GM18868 (cell line): Measurements from ENCODE around the gene TERT.
"Not testable (repeated sequence)": the region's sequence is repeated elsewhere in the genome, so short reads cannot be mapped to it uniquely, and the experiment has no call there.

Experiments used
- ATAC-seq: cut with Tn5 transposase; IDR thresholded peaks from one replicate; pipeline ENCODE4 v1.9.1; 2021; ENCODE audit warnings: mild to moderate bottlenecking, moderate library complexity; ENCODE audit not compliant: unreplicated experiment

The TERT gene

GRCh38 chr5:1331861-1332405 is 37.1 kb upstream of the TERT start:
- no peak for ATAC-seq

- no peak for ATAC-seq
Measured at GRCh38 chr5:1330847-1331831, 36.3 kb upstream of the TERT start.

- no peak for ATAC-seq
Measured at GRCh38 chr5:1330146-1330846, 35.4 kb upstream of the TERT start.

GRCh38 chr5:1329111-1329579 is 34.3 kb upstream of the TERT start:
- no peak for ATAC-seq

GRCh38 chr5:1328237-1329110 is 33.6 kb upstream of the TERT start:
- not testable (repeated sequence) for ATAC-seq

GRCh38 chr5:1326901-1327756 is 32.3 kb upstream of the TERT start:
- not testable (repeated sequence) for ATAC-seq

GRCh38 chr5:1326532-1326875 is 31.6 kb upstream of the TERT start:
- not testable (repeated sequence) for ATAC-seq

- ATAC-seq, result no peak
Measured at GRCh38 chr5:1325870-1326531, 31.1 kb upstream of the TERT start.

DNA sequence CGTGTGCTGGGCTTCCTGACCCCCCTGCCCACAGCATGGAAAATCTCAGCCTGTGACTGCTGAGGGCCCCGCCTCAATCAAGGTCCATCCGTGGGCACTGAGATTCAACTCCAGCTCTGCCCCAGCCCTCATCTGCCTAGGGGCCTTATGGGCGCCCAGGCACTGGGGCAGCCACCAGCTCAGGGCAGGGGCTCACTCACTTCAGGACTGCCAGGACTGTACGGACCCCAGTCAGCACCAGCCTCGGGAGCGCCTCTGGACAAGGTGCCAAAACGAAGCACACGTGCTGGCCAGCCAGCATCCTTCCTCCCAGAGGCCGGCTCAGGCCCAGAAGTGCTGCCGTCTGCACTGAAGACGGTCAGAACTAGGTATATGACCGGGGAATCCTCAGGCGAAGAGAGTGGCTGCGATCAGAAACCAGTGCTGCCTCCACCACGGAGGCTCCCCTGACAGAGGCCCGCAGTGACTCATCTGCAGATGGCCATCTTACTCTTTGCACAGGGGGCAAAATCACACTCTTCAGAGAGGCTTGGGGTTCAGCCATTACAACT is 30.4 kb upstream of the TERT start:
- ATAC-seq, result no peak

DNA sequence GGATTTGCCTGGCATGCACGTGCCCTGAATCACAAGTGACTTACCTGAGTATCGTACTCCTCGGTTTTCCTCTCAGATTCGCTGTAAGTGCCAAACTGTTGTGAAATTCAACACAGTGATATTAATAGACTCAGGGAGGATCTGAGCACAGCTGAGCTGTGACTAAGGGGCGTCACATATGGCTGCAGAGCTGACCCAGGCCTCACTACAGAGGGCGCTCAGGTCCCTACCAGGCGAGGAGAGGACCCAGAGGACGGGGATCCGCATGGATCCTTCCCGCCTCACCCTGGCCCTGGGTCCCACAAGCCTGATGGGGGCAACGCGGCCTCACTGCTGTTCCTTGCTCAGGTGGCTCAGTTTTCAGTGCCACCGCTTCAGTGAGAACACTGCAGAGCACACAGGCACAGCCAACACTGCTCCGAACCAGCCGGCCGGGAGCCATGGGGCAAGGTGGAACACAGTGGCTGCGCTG is 29.9 kb upstream of the TERT start:
- no peak for ATAC-seq

GRCh38 chr5:1324301-1324700 is 29.4 kb upstream of the TERT start:
- no peak for ATAC-seq

DNA sequence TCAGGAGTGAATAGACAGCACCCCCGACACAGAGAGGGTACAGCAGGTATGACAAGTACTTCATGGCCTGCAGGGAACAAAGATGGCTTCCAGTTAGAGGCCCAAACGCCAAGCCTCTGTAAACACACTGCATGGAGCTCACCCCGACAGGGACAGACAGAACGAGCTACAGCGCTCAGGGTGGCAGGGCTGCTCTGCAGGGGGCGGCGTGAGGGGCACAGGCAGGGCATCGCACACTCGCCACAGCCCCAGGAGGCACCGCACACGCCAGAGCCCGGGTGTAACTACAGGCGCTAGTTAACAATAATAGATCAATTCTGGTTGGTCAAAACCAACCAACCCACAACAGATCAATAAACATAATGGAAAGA is 28.9 kb upstream of the TERT start:
- ATAC-seq, result no peak

DNA sequence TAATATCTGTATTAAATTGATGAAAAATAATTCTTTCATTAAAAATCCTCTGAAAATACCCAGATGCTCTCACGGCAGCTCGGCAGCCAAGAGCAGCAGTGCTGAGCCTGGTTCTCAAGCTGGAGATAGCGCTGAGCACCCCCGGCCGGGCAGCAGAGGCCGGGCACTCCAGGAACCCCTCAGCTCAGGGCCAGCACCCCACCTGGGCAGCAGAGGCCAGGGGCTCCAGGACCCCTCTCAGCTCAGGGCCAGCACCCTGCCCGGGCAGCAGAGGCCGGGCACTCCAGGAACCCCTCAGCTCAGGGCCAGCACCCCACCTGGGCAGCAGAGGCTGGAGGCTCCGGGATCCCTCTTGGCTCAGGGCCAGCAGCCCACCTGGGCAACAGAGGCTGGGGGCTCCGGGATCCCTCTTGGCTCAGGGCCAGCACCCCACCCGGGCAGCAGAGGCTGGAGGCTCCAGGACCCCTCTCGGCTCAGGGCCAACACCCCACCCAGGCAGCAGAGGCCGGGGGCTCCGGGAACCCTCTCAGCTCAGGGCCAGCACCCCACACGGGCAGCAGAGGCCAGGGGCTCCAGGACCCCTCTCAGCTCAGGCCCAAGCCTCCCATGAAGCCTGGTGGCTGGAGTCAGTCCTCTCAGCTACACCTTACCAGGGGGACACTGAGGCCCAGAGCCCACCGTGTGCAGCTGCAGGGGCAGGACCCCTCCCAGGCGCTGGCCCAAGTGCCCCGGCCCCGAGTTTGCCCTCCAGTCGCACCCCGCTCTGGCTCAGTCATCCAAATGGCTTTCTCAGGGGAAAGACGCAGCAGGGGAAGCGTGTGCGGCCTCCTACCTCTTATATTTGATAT is 28.3 kb upstream of the TERT start:
- no peak for ATAC-seq

DNA sequence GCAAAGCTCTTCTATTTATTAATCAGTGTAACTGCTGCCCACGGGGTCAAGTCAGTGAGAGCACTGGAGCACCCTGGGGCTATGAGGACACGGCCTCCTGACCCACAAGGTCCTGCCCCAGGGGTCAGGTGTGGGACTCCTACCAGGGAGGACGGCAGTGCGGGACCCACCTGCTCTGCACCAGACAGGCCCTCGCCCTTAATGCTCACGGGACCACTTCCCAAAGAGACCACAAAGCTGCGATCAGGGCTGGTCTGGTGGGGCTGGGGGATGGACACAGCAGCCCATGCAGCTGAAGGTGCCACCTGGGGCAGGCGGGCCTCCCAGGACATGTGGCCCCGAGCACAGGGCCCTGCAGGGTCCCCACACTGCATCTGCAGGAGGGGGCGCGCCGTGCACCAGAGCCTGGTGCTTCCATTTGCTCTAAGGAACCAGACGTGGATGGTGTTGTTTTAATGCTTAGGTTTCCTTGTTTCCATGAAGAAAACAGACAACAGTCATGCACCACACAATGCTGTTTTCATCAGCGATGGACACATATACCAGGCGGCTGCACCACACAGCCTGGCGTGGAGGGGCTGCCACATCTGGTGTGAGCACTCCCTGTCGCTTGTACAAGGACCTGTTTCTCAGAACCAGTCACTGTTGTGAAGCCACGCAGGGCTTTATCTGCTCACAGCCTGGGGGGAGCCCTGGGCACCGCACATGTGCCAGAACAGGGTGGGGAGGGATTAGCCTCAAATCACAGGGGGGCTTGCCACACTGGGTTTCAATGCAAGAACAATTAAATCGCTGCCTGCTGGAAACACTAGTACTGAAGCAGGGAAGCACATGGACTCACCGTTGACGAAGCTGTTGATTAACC is 27.4 kb upstream of the TERT start:
- no peak for ATAC-seq

DNA sequence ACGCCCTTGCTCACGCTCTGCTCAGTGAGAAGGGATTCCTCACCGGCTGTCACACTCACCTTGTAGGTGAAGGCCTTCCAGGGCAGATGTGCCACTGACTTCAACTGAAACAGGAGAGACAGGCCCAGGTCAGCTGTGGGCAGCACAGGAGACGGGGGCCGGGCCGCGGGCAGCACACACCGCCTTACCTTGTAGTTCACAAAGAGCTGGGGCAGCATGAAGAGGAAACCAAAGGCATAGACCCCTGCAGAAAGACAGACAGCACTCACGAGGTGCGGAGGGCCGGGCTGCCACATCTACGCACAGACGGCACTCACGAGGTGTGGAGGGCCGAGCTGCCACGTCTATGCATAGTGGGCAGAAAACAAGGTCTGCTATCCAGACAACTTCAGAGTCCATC is 26.7 kb upstream of the TERT start:
- ATAC-seq, result no peak

DNA sequence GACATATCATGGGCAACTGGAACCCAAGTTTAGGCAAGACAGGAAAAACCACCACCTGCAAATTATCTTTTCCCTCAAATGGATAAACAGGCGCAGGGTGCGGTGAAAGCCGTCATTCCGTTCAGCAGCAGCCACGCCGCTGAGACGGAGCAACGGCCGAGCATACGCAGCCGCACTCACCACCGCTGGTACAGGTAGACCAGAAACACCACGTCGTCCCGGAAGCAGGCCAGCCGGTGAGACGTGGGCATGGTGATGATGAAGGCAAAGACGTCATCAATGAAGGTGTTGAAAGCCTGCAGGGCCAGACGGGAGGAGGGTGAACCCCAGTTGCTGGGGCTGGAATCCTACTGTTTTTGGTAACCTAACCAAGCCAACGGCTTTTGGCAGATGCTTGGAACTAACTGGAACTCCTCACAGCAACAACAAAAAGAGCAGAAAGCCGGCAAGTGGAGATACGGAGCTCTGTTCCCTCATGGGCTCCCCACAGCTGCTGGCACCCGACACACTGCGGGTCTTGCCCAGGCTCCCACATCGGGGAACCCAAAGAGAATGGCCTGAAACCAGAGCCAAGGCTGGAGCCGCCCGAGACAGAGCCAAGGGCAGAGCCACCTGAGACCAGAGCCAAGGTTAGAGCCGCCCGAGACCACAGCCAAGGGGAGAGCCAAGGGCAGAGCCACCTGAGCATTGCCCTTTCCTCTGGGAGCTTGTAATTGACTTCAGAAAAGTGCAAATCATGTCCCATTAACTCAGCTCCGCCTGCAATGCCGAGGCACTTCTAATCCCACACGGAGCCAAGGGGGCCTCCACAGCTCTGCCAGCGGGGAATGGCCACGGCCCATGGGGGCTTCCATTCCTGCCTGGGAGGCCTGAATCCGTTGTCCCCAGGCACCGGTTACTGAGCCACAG is 25.8 kb upstream of the TERT start:
- no peak for ATAC-seq
